Measurements from ENCODE around the gene ASCC3.

DNA sequence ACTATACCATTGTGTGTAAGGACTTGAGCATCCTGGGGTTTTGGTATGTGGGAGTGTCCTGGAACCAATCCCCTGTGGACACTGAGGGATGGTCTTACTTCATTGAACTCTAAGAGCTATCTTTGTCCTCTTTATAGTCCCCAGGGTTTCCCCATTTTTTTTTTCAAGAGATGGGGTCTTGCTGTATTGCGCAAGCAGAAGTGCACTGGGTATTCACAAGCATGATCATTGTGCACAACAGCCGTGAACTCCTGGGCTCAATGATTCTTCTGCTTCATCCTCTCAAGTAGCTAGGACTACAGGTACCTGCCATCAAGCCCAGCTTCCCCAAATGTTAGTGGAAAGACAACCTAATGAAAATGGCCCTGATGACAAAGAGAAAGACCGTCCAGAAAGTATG is 2.2 kb upstream of the ASCC3 start:
- TF ChIP-seq, protein P1, sequence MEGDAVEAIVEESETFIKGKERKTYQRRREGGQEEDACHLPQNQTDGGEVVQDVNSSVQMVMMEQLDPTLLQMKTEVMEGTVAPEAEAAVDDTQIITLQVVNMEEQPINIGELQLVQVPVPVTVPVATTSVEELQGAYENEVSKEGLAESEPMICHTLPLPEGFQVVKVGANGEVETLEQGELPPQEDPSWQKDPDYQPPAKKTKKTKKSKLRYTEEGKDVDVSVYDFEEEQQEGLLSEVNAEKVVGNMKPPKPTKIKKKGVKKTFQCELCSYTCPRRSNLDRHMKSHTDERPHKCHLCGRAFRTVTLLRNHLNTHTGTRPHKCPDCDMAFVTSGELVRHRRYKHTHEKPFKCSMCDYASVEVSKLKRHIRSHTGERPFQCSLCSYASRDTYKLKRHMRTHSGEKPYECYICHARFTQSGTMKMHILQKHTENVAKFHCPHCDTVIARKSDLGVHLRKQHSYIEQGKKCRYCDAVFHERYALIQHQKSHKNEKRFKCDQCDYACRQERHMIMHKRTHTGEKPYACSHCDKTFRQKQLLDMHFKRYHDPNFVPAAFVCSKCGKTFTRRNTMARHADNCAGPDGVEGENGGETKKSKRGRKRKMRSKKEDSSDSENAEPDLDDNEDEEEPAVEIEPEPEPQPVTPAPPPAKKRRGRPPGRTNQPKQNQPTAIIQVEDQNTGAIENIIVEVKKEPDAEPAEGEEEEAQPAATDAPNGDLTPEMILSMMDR (IDR thresholded peaks at IDR 0.05; ENCODE audit: low read length), result no peak
- TF ChIP-seq EZH2 (IDR thresholded peaks at IDR 0.05; ENCODE audit: borderline replicate concordance, low read length), result no peak

All from OCI-LY1 (cell line).